Adipocyte (in vitro differentiated cells): ENCODE results near the gene ME3.
"Not testable (repeated sequence)": the region's sequence is repeated elsewhere in the genome, so short reads cannot be mapped to it uniquely, and the experiment has no call there.

Experiments
- DNase-seq: peaks from one replicate; pipeline ENCODE4 v3.0.0-alpha.2; 2015; ENCODE audit warnings: low read depth
- H3K27me3 ChIP-seq: replicated peaks from 2 replicates; pipeline ENCODE4 v1.7.0; 2013; ENCODE audit warnings: mild to moderate bottlenecking, low read length, moderate library complexity; ENCODE audit not compliant: control insufficient read depth, insufficient read depth
- H3K36me3 ChIP-seq: 2 replicates; pipeline ENCODE4 v1.7.0; 2013; ENCODE audit warnings: low read length, mild to moderate bottlenecking, moderate library complexity; ENCODE audit not compliant: control insufficient read depth, insufficient read depth, severe bottlenecking
- H3K4me1 ChIP-seq: 2 replicates; pipeline ENCODE4 v1.7.0; 2013; ENCODE audit warnings: mild to moderate bottlenecking, low read length, moderate library complexity; ENCODE audit not compliant: control insufficient read depth, insufficient read depth
- H3K4me3 ChIP-seq: 2 replicates; pipeline ENCODE4 v1.7.0; 2013; ENCODE audit warnings: mild to moderate bottlenecking, low read length, moderate library complexity
- H3K9ac ChIP-seq: 2 replicates; pipeline ENCODE4 v1.7.0; 2013; ENCODE audit warnings: mild to moderate bottlenecking, low read length, moderate library complexity
- H3K9me3 ChIP-seq: 2 replicates; pipeline ENCODE4 v1.7.0; 2013; ENCODE audit warnings: mild to moderate bottlenecking, low read length, moderate library complexity; ENCODE audit not compliant: control insufficient read depth

ME3 gene

DNA sequence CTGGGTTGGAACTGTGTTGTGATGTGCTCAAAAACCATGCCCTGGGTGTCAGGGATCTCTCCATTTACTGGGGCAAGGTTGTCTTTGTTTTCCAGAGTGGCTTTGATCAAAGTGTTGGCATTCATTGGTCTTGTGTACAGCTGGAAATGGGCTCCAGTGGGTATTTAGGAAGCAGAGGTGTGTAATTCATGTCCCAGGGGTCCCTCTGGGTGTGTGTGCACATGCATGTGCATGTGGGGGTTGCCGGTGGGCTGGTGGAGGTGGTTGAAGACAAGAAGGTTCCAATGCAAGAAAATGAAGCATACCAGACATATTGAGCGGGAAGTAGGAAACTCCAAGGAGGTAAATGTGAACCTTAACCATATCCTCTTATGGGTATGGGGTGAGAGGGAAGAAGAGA is 121.7 kb downstream of the ME3 start:
- Histone ChIP-seq H3K4me1 (peaks cover 43% of the 10 kb centered on the region), H3K4me3 (no peak overlapping the region), H3K36me3 (peaks cover 17% of the 10 kb centered on the region), H3K9ac (no peak overlapping the region), H3K27me3 (no peaks in the 10 kb centered on the region), H3K9me3 (no peaks in the 10 kb centered on the region)
- no peak for DNase-seq

DNA sequence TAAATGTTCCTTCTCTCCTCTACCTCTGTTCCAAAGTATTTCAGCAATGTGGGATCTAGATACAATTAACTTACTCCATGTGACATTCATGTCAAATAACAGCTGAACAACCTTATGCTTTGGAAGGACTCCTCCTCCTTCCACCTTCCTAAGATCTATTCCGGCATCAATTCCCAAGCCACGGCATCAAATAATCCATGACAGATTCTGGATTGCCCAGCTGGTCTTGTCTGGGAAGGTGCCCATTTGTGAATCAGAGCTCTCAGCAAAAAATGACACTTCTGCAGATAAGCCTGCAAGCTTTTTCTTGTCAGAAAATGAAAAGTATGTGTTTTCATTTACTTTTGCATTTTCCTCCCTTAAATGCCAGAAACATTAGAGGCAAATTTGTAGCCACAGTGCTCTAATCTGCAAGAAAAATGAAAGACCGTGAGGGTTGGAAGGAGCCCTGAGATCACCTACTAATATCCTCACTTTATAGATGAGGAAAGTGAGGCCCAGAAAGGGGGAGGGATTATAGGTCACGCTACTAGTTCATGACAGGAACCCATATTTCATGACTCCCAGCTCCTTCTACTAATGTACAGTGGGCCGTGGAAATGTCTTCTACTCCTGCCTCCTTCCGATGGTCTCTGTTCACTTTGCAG is 124.0 kb downstream of the ME3 start:
- peaks cover 13% of the 10 kb centered on the region for H3K36me3 ChIP-seq
- H3K9ac ChIP-seq, result peak overlapping the region; percentile 34
- peak overlapping the region; percentile 11 for H3K4me3 ChIP-seq
- no peaks in the 10 kb centered on the region for H3K27me3 ChIP-seq
- no peaks in the 10 kb centered on the region for H3K9me3 ChIP-seq
- peak; percentile 55 for DNase-seq
- H3K4me1 ChIP-seq, result peaks cover 34% of the 10 kb centered on the region

DNA sequence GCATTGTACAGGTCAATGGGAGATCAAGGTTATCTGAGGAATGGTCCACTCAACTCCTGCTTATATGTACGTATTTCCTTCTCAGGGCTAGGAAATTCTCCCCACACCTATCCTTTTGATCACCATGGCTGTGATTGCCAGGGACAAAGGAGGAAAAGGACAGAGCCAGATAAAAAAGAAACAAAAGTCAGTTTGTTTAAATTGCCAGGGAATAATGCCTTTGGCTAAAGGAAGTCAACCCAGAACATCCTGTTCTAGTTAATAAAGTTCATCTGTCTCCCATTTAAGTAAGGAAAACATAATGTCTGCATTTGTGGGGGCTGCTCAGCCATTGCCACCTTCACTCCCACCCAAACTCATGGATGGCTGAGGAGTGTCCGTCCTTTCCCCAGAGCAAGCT is 124.7 kb downstream of the ME3 start:
- H3K9ac ChIP-seq, result peak overlapping the region; percentile 34
- H3K9me3 ChIP-seq, result no peaks in the 10 kb centered on the region
- peak; percentile 32 for DNase-seq

DNA sequence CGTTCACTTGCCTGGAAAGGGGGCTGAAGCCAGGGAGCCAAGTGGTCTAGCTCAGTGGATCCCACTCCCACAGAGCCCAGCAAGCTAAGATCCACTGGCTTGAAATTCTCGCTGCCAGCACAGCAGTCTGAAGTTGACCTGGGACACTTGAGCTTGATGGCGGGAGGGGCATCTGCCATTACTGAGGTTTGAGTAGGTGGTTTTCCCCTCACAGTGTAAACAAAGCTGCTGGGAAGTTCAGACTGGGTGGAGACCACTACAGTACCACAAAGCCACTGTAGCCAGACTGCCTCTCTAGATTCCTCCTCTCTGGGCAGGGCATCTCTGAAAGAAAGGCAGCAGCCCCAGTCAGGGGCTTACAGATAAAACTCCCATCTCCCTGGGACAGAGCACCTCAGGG is 131.1 kb downstream of the ME3 start:
- not testable (repeated sequence) for H3K4me3 ChIP-seq, H3K4me1 ChIP-seq, DNase-seq, H3K36me3 ChIP-seq, H3K9ac ChIP-seq, H3K9me3 ChIP-seq, H3K27me3 ChIP-seq

More for the DNA sequence above, 124.7 kb downstream of the ME3 start:
- no peaks in the 10 kb centered on the region for H3K27me3 ChIP-seq
- H3K4me1 ChIP-seq, result peaks cover 34% of the 10 kb centered on the region
- H3K36me3 ChIP-seq, result peaks cover 6% of the 10 kb centered on the region
- H3K4me3 ChIP-seq, result no peak overlapping the region

DNA sequence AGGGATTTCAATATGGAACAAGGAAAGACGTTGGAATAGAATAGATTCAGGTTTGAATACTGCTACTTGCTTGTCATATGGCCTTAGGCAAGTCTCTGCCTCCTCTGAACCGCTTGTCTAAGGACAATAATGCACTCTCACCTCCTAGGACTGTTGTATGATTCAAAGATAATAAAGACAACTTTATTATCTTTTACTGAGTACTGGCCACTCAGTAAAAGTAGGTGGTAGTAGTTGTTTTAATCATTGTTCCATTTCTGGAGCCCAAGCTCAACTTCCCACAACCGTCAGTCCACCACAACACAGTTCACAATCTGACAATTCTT is 134.2 kb downstream of the ME3 start:
- H3K27me3 ChIP-seq, result no peaks in the 10 kb centered on the region
- H3K4me1 ChIP-seq, result no peaks in the 10 kb centered on the region
- DNase-seq, result no peak
- peaks cover 6% of the 10 kb centered on the region for H3K9me3 ChIP-seq
- H3K4me3 ChIP-seq, result no peak overlapping the region
- H3K36me3 ChIP-seq, result no peaks in the 10 kb centered on the region
- H3K9ac ChIP-seq, result no peak overlapping the region

DNA sequence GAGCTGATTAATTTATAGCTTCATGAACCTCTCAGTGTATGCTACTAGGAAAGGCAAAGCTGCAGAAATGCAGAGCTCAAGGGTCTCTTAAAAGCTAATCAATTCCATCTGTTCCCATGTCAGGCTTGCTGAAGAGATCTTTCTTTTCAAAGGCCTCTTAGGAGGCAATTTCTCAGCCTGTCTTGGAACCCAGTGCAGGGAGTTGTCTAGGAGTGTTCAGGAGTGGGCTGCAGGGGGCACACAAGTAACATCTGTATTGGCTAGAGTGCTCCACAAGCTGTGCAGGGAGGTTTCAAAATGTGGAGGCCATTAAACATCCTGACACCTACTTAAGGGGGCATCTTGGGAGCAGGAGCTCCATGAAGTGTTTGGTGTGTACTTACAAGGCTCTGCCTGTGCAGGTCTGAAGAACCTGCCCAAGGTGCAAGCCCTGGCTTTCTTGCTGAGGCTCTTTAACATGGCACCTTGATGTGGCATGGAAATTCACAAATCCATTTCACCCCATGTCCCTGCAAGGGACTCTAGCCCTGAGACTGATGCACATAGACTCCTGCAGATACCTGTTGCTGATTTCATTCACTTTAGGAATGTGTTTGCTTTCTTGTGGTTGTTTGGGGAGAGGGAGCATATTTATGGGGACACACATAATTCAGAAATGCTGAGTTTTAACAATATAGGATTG is 134.7 kb downstream of the ME3 start:
- Histone ChIP-seq H3K4me1 (no peaks in the 10 kb centered on the region), H3K4me3 (no peak overlapping the region), H3K9me3 (peaks cover 6% of the 10 kb centered on the region), H3K36me3 (no peaks in the 10 kb centered on the region), H3K27me3 (no peaks in the 10 kb centered on the region), H3K9ac (no peak overlapping the region)
- no peak for DNase-seq

DNA sequence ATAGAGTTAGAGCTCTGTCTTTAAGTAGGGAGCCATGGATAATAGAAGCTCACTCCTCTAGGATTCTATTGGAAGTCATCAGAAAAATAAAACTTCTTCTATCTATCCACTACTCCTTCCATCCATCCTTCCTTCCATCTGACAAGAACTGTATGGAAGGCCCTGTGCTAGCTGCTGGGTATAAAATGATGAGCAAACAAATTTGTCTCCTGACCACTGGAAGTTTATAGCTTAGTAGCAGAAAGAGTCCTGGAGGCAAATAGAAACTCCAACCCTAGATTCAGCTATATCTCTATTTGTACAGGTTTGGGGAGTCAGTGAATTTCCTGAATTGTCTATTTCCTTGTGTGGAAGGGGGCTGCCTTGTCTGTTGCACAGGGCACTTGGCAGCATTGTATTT is 136.6 kb downstream of the ME3 start:
- Histone ChIP-seq H3K4me3 (no peak overlapping the region), H3K4me1 (no peaks in the 10 kb centered on the region), H3K9ac (no peak overlapping the region), H3K27me3 (no peaks in the 10 kb centered on the region), H3K36me3 (no peaks in the 10 kb centered on the region), H3K9me3 (peaks cover 6% of the 10 kb centered on the region)
- no peak for DNase-seq

DNA sequence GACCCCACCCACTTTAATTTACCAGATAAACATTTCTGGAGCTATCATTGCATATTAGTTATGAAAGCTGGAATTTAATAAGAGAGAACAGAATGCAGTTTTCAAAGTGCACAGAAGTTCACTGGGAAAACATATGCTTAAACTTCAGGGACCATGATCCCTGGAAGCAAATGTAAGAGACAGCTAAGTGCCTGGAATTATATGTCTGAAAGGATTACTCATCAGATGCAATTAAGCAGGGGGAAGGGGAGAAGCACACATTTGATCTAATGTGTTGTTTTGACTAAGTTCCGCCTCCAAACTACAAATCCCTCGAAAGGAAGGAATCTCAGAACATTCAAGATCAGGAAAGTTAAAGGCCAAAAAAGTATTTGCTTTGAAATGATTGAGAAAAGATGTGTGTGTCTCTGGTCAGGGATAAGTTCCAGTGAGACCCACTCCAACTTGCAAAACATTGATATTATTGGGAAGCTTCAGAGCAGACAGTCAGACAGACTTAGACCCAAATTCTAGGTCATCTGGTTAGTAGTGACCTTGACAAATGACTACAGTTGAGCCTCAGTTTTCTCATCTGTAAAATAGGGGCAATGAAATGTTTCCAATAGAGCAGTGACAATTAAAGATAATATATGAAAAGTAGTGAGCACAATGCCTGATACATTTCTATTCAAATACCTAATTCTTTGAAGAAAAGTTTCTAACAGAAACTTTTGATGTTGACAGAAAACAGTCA is 147.6 kb downstream of the ME3 start:
- H3K27me3 ChIP-seq, result no peaks in the 10 kb centered on the region
- H3K4me3 ChIP-seq, result no peak overlapping the region
- H3K36me3 ChIP-seq, result no peaks in the 10 kb centered on the region
- DNase-seq, result peak; percentile 59
- peak overlapping the region; percentile 74 for H3K9ac ChIP-seq
- H3K9me3 ChIP-seq, result no peaks in the 10 kb centered on the region
- peaks cover 27% of the 10 kb centered on the region for H3K4me1 ChIP-seq

DNA sequence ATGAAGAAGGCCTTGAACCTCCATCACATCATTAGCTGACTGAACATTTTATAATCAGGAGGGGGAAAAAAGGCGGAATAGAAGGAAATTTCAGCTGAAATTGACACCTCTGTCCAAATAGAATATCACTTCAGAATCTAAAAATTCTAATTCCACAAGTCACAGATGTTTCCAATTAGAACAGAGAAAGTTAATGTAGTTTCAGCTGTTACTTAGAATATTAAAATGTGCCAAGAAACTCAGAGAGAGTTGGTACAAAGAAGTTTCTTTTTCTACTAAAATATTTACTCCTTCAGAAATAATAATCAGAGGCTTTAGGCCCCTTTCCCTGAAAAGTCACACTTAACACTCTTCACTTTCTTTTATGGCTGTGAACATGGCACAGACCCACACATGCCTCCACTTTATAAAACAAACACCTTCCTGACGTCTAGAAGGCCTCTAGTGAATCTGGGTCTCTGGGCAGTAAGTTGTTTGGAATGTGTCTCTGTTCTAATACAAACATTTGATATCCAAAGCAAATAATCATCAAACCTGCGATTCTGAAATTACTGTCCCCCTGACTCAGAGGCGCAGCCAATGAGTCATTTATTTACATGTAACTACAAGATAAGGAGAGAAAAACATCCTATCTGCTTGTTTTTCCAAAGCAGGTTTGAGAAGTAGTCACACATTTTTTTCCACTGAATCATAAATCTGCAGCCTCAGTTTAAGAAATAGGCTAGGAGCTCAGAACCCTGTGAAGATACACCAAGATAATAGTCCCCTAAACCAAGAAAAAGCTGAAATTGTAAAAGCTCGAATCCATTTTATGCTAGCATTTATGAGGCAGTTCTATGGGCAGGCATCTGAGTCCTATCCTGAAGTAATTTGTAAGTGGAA is 148.4 kb downstream of the ME3 start:
- peak overlapping the region; percentile 74 for H3K9ac ChIP-seq
- H3K4me3 ChIP-seq, result no peak overlapping the region
- DNase-seq, result peak; percentile 87
- no peaks in the 10 kb centered on the region for H3K27me3 ChIP-seq
- no peaks in the 10 kb centered on the region for H3K9me3 ChIP-seq
- H3K36me3 ChIP-seq, result no peaks in the 10 kb centered on the region
- peaks cover 35% of the 10 kb centered on the region for H3K4me1 ChIP-seq

DNA sequence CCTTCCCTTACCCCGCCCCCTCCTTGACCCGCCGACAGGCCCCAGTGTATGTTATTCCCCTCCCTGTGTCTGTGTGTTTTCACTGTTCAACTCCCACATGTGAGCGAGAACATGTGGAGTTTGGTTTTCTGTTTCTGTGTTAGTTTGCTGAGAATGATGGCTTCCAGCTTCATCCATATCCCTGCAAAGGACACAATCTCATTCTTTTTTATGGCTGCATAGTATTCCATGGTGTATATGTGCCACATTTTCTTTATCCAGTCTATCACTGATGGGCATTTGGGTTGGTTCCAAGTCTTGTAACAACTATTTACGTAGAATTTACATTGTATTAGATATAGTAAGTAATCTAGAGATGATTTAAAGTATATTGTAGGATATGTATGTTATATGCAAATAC is 149.9 kb downstream of the ME3 start:
- H3K9ac ChIP-seq, H3K36me3 ChIP-seq, H3K27me3 ChIP-seq, H3K4me3 ChIP-seq, H3K9me3 ChIP-seq, DNase-seq: not testable (repeated sequence)
- peaks cover 43% of the 10 kb centered on the region for H3K4me1 ChIP-seq
